Pancreas (tissue), 10 donors: ENCODE data around the gene CHN1. TPM values are rescaled to one million over a fixed set of nuclear protein-coding genes. Genes with fewer than 3 reads are reported as not detected.

Experiments used
- ATAC-seq, 4 donors: fragments of 200-7000 bp; cut with Tn5 transposase; one replicate each; pipeline versions ENCODE4 v1.8.0 to v1.9.1; 2020; ENCODE audit warnings: mild to moderate bottlenecking in 4 of 4, moderate library complexity in 4 of 4
- DNase-seq, 6 donors: peaks; one replicate each; pipeline ENCODE4 v3.0.0-alpha.2; 2020
- FAIRE-seq: peaks from 2 replicates; lab custom pipeline; 2012; peaks lifted over from hg19 to GRCh38; lab: Jason Lieb, UNC
- H3K27ac ChIP-seq, 4 donors: fragments of 200-600 bp; sonication (generic); 1 replicate in 3 of 4; 2 replicates in 1 of 4; pipeline versions ENCODE4 v1.5.0 to v1.8.0; 2020
- H3K27me3 ChIP-seq, 4 donors: fragments of 200-600 bp; one replicate each; pipeline ENCODE4 v1.8.0; 2021
- H3K36me3 ChIP-seq, 3 donors: fragments of 200-600 bp; sonication (generic) in 1 of 3; one replicate each; pipeline versions ENCODE4 v1.5.0 to v1.8.0; 2020 to 2021
- H3K4me1 ChIP-seq, 3 donors: fragments of 200-600 bp; one replicate each; pipeline ENCODE4 v1.8.0; 2021
- H3K4me3 ChIP-seq, 4 donors: fragments of 200-600 bp; sonication (generic) in 2 of 4; one replicate each; pipeline versions ENCODE4 v1.5.0 to v1.8.0; 2020 to 2021
- H3K9me3 ChIP-seq, 4 donors: fragments of 200-600 bp; one replicate each; pipeline ENCODE4 v1.8.0; 2021
- WGBS, 2 donors: extraction: QIAGEN DNeasy Blood & Tissue Kit; methylation state at CpG; one replicate each; pipeline ENCODE4 v1.1.7; 2013; 5-methylcytosine and 5-hydroxymethylcytosine counted together
- intact Hi-C, 3 donors: fragments of 100-400 bp; cut with DNase I; formaldehyde crosslinking; loops; one replicate each; pipeline versions ENCODE4 v1.11.1 to v1.14.2; 2022
- polyA plus RNA-seq, 2 donors: library from polyadenylated mRNA; stranded (reverse); fragments of 200-250 nt; gene quantifications; one replicate each; pipeline ENCODE4 v1.2.3, GENCODE V29; 2013
- total RNA-seq, 6 donors: library from RNA; stranded (reverse); fragmentation: NEBNext Ultra II Directional in 4 of 6; extraction: Animal tissue kit (Norgen Biotek cat#: 25700) in 4 of 6; gene quantifications; one replicate each; pipeline versions ENCODE4 v1.2.1 to v1.2.4, GENCODE V29; 2021 to 2023
- TF ChIP-seq, protein P1 (sequence below), 4 donors: fragments of 200-600 bp; sonication (generic) in 3 of 4; IDR thresholded peaks; one replicate each; pipeline versions ENCODE4 v1.5.0 to v1.8.0; 2021; ENCODE audit warnings: antibody characterized with exemption in 4 of 4
- donor health status: healthy with polysubstance abuse.
- donor health status: DM: no; HTN: no; CAD: no; lungs with moderate emphysema.
- donor health status: DM: no; HTN: no; CAD: no.
- donor health status: control.
- donor health status: control.
- donor health status: Bipolar disorder and iron deficiency.
- donor health status: DM: yes; HTN: yes; CAD: no.
- donor health status: DM: no; HTN: no; CAD: no.
- donor health status: DM: no; HTN: no; CAD: no.
- donor health status: DM: yes; HTN: yes; CAD: no.

CHN1 gene
- total and polyA plus RNA-seq, 8 donors, result 1.3 to 15.4 (median 3.7) TPM

DNA sequence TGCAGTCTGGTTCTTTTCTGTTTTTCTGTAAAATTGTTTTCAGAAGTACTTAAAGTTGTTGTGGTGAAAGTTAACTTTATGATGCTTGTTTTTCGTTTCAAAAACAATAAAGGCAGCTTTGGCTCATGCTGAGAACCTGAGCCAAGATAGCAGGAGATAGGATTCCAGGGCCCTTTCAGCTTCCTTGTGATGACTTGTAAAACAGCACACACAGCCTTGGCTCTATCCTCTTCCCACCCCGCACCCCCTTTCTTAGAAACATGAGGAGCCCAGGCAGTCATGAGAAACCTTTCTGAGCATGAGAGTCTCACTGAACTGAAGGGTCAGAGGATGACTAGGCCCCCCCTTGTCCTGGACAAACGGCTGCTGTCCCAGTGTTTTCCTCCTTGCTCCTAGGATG, 228.5 kb downstream of the CHN1 start:
- ATAC-seq (no peak), DNase-seq (no peak), FAIRE-seq (no peak)
- no peak overlapping the region for H3K4me3 ChIP-seq
- no peaks in the 10 kb centered on the region for H3K4me1 ChIP-seq
- no peaks in the 10 kb centered on the region for H3K27me3 ChIP-seq
- H3K36me3 ChIP-seq, result no peaks in the 10 kb centered on the region
- H3K27ac ChIP-seq, result no peak overlapping the region
- TF ChIP-seq, protein P1, sequence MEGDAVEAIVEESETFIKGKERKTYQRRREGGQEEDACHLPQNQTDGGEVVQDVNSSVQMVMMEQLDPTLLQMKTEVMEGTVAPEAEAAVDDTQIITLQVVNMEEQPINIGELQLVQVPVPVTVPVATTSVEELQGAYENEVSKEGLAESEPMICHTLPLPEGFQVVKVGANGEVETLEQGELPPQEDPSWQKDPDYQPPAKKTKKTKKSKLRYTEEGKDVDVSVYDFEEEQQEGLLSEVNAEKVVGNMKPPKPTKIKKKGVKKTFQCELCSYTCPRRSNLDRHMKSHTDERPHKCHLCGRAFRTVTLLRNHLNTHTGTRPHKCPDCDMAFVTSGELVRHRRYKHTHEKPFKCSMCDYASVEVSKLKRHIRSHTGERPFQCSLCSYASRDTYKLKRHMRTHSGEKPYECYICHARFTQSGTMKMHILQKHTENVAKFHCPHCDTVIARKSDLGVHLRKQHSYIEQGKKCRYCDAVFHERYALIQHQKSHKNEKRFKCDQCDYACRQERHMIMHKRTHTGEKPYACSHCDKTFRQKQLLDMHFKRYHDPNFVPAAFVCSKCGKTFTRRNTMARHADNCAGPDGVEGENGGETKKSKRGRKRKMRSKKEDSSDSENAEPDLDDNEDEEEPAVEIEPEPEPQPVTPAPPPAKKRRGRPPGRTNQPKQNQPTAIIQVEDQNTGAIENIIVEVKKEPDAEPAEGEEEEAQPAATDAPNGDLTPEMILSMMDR (IDR thresholded peaks at IDR 0.05), result no peak
- intact Hi-C loops, result loop anchor here in 1 of 3 donors (5.0 kb wide), 1 partner anchor 206 kb away; no protein-coding TSS in a partner anchor
- no peaks in the 10 kb centered on the region for H3K9me3 ChIP-seq
- whole genome bisulfite sequencing, 2 donors, result 59 to 61% methylated on average over 3 of the region's 3 CpGs

DNA sequence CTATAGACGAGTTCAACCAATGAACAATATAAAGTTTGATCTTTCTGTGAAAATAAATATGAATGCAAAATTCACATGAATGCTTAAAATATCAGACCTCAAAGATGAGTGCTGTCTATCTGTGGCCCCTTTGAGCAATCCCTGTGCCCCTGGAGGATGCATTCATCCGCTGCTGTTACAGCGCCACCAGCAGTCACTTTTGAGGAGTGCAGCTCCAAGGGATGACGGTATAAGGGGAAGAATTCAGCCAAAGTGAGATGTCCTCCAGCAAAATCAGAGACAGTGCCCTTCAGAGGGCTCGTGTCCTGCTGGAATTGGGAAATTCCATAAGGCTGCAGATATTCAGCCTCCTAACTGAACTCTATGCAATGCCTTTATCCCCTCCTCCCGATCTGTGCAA, 229.0 kb downstream of the CHN1 start:
- WGBS, 2 donors, result 62 to 67% methylated on average over 6 of the region's 6 CpGs
- Histone ChIP-seq H3K9me3 (no peaks in the 10 kb centered on the region), H3K27ac (no peak overlapping the region), H3K36me3 (no peaks in the 10 kb centered on the region), H3K4me1 (no peaks in the 10 kb centered on the region), H3K27me3 (no peaks in the 10 kb centered on the region), H3K4me3 (no peak overlapping the region)
- intact Hi-C loops, result loop anchor here in 1 of 3 donors (5.0 kb wide), 1 partner anchor 206 kb away; no protein-coding TSS in a partner anchor
- TF ChIP-seq, protein P1 (IDR thresholded peaks at IDR 0.05), result no peak
- no peak for ATAC-seq
- no peak for FAIRE-seq
- no peak for DNase-seq

DNA sequence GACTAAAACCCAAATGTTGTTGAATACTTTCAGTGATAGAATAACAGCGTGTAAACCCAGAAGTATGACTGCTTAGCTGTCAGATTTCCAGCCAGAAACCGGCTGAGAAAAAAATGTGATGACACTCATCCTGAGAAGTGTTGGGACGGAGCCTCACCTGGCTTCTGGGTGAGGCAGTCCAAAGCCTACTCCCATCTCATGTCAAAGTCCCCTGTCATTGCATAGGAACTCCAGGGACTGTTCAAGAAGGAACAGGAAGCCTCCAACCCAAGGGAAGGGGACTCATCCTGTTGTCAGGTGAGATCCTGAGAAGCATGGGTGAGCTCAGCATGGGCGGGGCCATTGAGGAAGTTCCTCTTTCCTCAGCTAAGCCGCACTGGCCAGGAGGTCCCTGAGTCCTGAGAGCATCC, 229.6 kb downstream of the CHN1 start:
- DNase-seq (no peak), FAIRE-seq (no peak), ATAC-seq (no peak)
- TF ChIP-seq, protein P1 (IDR thresholded peaks at IDR 0.05), result no peak
- 57 to 84% methylated on average over 5 of the region's 5 CpGs for WGBS, 2 donors
- Histone ChIP-seq H3K9me3 (no peaks in the 10 kb centered on the region), H3K4me1 (no peaks in the 10 kb centered on the region), H3K36me3 (no peaks in the 10 kb centered on the region), H3K27ac (no peak overlapping the region), H3K4me3 (no peak overlapping the region), H3K27me3 (no peaks in the 10 kb centered on the region)
- intact Hi-C loops, result loop anchor here in 1 of 3 donors (5.0 kb wide), 1 partner anchor 207 kb away; no protein-coding TSS in a partner anchor

DNA sequence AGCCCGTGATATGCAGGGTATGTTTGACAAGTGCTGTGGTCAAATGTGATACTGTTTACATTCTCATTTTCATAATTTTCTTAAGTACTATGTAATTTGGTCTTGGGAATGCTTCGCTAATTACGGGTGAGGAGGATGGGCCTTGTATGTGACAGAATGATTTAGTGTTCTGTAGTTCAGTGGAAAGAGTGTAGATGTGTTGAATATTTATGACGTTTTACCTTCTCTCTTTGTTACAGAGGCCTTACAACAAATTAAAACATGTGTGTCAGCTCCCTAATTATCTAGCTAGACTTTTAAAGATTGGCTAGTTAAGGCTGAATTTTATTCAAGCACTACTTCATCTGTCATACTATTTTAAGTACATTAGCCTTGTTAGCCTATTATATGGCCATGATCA, 230.3 kb downstream of the CHN1 start:
- no peak for FAIRE-seq
- H3K27me3 ChIP-seq, result no peaks in the 10 kb centered on the region

DNA sequence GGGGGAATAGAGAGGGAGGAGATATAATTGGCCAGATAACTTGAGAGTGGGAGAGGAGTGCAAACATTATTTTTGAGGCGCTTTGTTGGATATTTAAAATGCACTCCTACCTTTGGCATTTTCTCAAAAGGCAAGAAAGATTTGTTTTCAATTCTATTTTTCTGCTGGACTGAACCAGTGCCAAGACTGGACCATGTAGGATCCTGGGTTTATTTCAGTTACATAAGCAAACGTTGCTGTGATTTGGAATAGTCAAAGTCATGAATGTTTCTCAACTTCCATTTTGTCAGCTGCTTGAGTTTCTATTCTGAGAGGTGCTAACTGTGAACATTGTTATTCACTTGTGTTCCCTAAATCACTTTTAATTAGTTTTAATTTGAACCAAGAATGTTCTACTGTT, 232.0 kb downstream of the CHN1 start:
- WGBS, 2 donors, result 52 to 59% methylated on average over 2 of the region's 2 CpGs
- TF ChIP-seq, protein P1 (IDR thresholded peaks at IDR 0.05), result no peak
- FAIRE-seq, result no peak
- intact Hi-C loops, result loop anchor here in 1 of 3 donors (5.0 kb wide), 1 partner anchor 214 kb away; no protein-coding TSS in a partner anchor
- Histone ChIP-seq H3K4me1 (no peaks in the 10 kb centered on the region), H3K36me3 (no peaks in the 10 kb centered on the region), H3K4me3 (no peak overlapping the region), H3K9me3 (no peaks in the 10 kb centered on the region), H3K27me3 (no peaks in the 10 kb centered on the region), H3K27ac (no peak overlapping the region)
- no peak for ATAC-seq
- no peak for DNase-seq

More for the DNA sequence above, 230.3 kb downstream of the CHN1 start:
- no peak overlapping the region for H3K27ac ChIP-seq
- 78 to 81% methylated on average over 4 of the region's 4 CpGs for WGBS, 2 donors
- no peaks in the 10 kb centered on the region for H3K9me3 ChIP-seq
- intact Hi-C loops, result loop anchor here in 2 of 3 donors (5.0 kb wide), 2 partner anchors 207 to 212 kb away; no protein-coding TSS in a partner anchor
- TF ChIP-seq, protein P1 (IDR thresholded peaks at IDR 0.05), result no peak
- DNase-seq (no peak), ATAC-seq (no peak)
- no peaks in the 10 kb centered on the region for H3K36me3 ChIP-seq
- H3K4me3 ChIP-seq, result no peak overlapping the region
- no peaks in the 10 kb centered on the region for H3K4me1 ChIP-seq
